Fibroblast of lung (primary cell): ENCODE results near the gene GPNMB. TPM values are rescaled to one million over a fixed set of nuclear protein-coding genes. Genes with fewer than 3 reads are reported as not detected.
A peak's percentile ranks its signal among the peaks of the same experiment; 100 is the strongest.

Experiments used
- DNase-seq, 2 donors: peaks; one replicate each; pipeline versions ENCODE4 v3.0.0 to v3.0.0-alpha.2; 2010; ENCODE audit warnings: low read depth in 2 of 2
- H2AFZ ChIP-seq: 2 replicates; pipeline ENCODE4 v1.5.1; 2012; ENCODE audit warnings: low read length, control low read depth, inconsistent platforms
- H3K27ac ChIP-seq: 2 replicates; pipeline ENCODE4 v1.5.1; 2011; ENCODE audit warnings: low read length, control low read depth; ENCODE audit not compliant: insufficient read depth
- H3K27me3 ChIP-seq: 2 replicates; pipeline ENCODE4 v1.5.1; 2011; ENCODE audit warnings: mild to moderate bottlenecking, low read length; ENCODE audit not compliant: control insufficient read depth, insufficient read depth
- H3K36me3 ChIP-seq: 2 replicates; pipeline ENCODE4 v1.5.1; 2011; ENCODE audit warnings: low read length; ENCODE audit not compliant: control insufficient read depth, insufficient read depth
- H3K4me1 ChIP-seq: 2 replicates; pipeline ENCODE4 v1.5.1; 2011; ENCODE audit warnings: low read length; ENCODE audit not compliant: control insufficient read depth, insufficient read depth; ENCODE audit errors: extremely low read depth
- H3K4me2 ChIP-seq: 2 replicates; pipeline ENCODE4 v1.5.1; 2011; ENCODE audit warnings: low read length, control low read depth; ENCODE audit not compliant: insufficient read depth; ENCODE audit errors: extremely low read depth
- H3K4me3 ChIP-seq, 4 experiments: fragments of 200-600 bp in 1 of 4; sonication (generic) in 1 of 4; replicated peaks in 1 of 4; 2 replicates each; pipeline ENCODE4 v1.5.1; 2011 to 2016; ENCODE audit warnings: low read length in 4 of 4, low read depth in 3 of 4, mild to moderate bottlenecking in 3 of 4, control low read depth in 2 of 4, inconsistent platforms in 1 of 4, mixed read lengths in 1 of 4; ENCODE audit not compliant: insufficient read depth in 1 of 4; ENCODE audit errors: control extremely low read depth in 1 of 4
- H3K79me2 ChIP-seq: 2 replicates; pipeline ENCODE4 v1.5.1; 2012; ENCODE audit warnings: mild to moderate bottlenecking, low read length, inconsistent platforms; ENCODE audit not compliant: control insufficient read depth, insufficient read depth
- H3K9ac ChIP-seq: 2 replicates; pipeline ENCODE4 v1.5.1; 2011; ENCODE audit warnings: mild to moderate bottlenecking, low read length, control low read depth; ENCODE audit not compliant: insufficient read depth
- H3K9me3 ChIP-seq: 2 replicates; pipeline ENCODE4 v1.5.1; 2012; ENCODE audit warnings: low read depth, low read length; ENCODE audit not compliant: control insufficient read depth, insufficient read depth
- H4K20me1 ChIP-seq: 2 replicates; pipeline ENCODE4 v1.5.1; 2011; ENCODE audit warnings: low read length; ENCODE audit not compliant: control insufficient read depth, insufficient read depth; ENCODE audit errors: extremely low read depth
- EZH2 ChIP-seq: IDR thresholded peaks from 2 replicates; pipeline ENCODE4 v1.5.1; 2012; ENCODE audit warnings: low read length, control low read depth, mild to moderate bottlenecking; ENCODE audit errors: missing control alignments
- polyA plus RNA-seq, 2 donors: library from polyadenylated mRNA; depleted of rRNA in 1 of 2; stranded (reverse) in 1 of 2; unstranded in 1 of 2; fragments of >200 nt; gene quantifications; 2 replicates each; pipeline ENCODE4 v1.2.1, GENCODE V29; 2011 to 2012; ENCODE audit warnings: missing spikeins in 1 of 2
- total RNA-seq: library from RNA; depleted of rRNA; stranded (reverse); fragments of >200 nt; gene quantifications from 2 replicates; pipeline ENCODE4 v1.2.1, GENCODE V29; 2014
- TF ChIP-seq, protein P1 (sequence below), 2 donors: IDR thresholded peaks in 1 of 2; conservative IDR thresholded peaks in 1 of 2; 1 replicate in 1 of 2; 2 replicates in 1 of 2; pipeline ENCODE4 v1.5.1; 2011 to 2012; ENCODE audit warnings: low read length in 2 of 2, control low read depth in 1 of 2, inconsistent platforms in 1 of 2, low read depth in 1 of 2, mild to moderate bottlenecking in 1 of 2

Gene GPNMB
- total and polyA plus RNA-seq, 2 donors (not counting 1 experiment from before 2014, with no cell fraction given) = 114 to 177 TPM

DNA sequence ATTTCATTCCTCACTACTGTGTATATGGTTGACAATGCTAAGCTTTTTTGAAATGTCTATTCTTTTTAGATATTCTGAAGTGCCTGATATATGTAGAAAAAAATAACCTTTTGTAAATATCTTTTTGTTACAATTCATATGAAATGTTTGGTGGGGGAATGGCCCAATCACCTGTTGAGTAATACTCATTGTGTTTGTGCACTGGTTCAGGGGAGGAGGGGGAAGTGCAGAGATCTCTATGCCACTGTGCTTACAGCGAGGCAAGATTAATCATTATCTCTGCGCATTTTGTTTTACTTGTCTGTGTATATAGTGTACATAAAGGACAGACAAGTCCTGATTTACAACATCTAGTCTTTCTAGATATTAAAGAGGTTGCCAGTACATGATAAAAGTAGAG lies 39.6 kb upstream of the GPNMB start:
- Histone ChIP-seq H3K27ac (no peak overlapping the region), H3K79me2 (no peaks in the 10 kb centered on the region), H3K9me3 (no peaks in the 10 kb centered on the region), H3K9ac (no peak overlapping the region), H3K27me3 (no peaks in the 10 kb centered on the region), H3K4me2 (no peak overlapping the region), H3K4me1 (no peaks in the 10 kb centered on the region), H2AFZ (no peak overlapping the region), H4K20me1 (no peaks in the 10 kb centered on the region), H3K36me3 (no peaks in the 10 kb centered on the region), H3K4me3 (no peak overlapping the region)
- DNase-seq = no peak
- TF ChIP-seq, protein P1, sequence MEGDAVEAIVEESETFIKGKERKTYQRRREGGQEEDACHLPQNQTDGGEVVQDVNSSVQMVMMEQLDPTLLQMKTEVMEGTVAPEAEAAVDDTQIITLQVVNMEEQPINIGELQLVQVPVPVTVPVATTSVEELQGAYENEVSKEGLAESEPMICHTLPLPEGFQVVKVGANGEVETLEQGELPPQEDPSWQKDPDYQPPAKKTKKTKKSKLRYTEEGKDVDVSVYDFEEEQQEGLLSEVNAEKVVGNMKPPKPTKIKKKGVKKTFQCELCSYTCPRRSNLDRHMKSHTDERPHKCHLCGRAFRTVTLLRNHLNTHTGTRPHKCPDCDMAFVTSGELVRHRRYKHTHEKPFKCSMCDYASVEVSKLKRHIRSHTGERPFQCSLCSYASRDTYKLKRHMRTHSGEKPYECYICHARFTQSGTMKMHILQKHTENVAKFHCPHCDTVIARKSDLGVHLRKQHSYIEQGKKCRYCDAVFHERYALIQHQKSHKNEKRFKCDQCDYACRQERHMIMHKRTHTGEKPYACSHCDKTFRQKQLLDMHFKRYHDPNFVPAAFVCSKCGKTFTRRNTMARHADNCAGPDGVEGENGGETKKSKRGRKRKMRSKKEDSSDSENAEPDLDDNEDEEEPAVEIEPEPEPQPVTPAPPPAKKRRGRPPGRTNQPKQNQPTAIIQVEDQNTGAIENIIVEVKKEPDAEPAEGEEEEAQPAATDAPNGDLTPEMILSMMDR (conservative IDR thresholded peaks at IDR 0.05 in 1 of 2, IDR thresholded peaks at IDR 0.05 in 1 of 2; ENCODE audit: low read depth in 1 of 2, low read length in 2 of 2) = no peak
- no peak for TF ChIP-seq EZH2

DNA sequence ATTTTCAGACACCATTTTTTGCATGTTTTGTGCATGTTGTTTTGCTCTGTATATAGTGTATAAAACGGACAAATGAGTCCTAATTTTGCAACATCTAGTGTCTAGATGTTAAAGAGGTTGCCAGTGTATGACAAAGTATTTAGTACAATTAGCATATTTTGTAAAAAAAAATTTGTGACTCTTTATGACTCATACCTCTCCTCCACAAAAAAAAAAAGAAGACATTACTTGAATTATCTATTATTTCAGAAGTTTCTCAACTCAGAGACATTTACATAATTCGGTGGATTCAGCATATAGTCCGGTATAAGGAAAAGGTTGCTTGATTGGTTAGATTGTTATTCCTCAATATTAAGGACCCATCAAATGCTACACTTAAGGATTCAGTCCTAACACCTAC lies 38.7 kb upstream of the GPNMB start:
- Histone ChIP-seq H3K36me3 (no peaks in the 10 kb centered on the region), H4K20me1 (no peaks in the 10 kb centered on the region), H3K79me2 (no peaks in the 10 kb centered on the region), H3K9me3 (no peaks in the 10 kb centered on the region), H2AFZ (no peak overlapping the region), H3K4me1 (no peaks in the 10 kb centered on the region), H3K4me3 (no peak overlapping the region), H3K9ac (no peak overlapping the region), H3K27me3 (no peaks in the 10 kb centered on the region), H3K4me2 (no peak overlapping the region), H3K27ac (no peak overlapping the region)
- DNase-seq = peak in 1 of 2 donors; percentile 3
- no peak for TF ChIP-seq EZH2
- TF ChIP-seq, protein P1 (conservative IDR thresholded peaks at IDR 0.05 in 1 of 2, IDR thresholded peaks at IDR 0.05 in 1 of 2; ENCODE audit: low read depth in 1 of 2, low read length in 2 of 2) = no peak

- no peak for DNase-seq
Observed at GRCh38 chr7:23208316-23208715, 38.3 kb upstream of the GPNMB start.

More at GRCh38 chr7:23208316-23208715, 38.3 kb upstream of the GPNMB start:
- H3K36me3 ChIP-seq = no peaks in the 10 kb centered on the region
- TF ChIP-seq, protein P1 (conservative IDR thresholded peaks at IDR 0.05 in 1 of 2, IDR thresholded peaks at IDR 0.05 in 1 of 2; ENCODE audit: low read depth in 1 of 2, low read length in 2 of 2) = no peak
- TF ChIP-seq EZH2 = no peak
- no peak overlapping the region for H3K9ac ChIP-seq
- H3K27me3 ChIP-seq = no peaks in the 10 kb centered on the region
- H3K4me3 ChIP-seq = no peak overlapping the region
- H3K9me3 ChIP-seq = no peaks in the 10 kb centered on the region
- H4K20me1 ChIP-seq = no peaks in the 10 kb centered on the region
- no peak overlapping the region for H2AFZ ChIP-seq
- H3K4me2 ChIP-seq = no peak overlapping the region
- no peaks in the 10 kb centered on the region for H3K4me1 ChIP-seq
- H3K27ac ChIP-seq = no peak overlapping the region
- H3K79me2 ChIP-seq = no peaks in the 10 kb centered on the region
